Brain microvascular endothelial cell (primary cell): ENCODE measurements around the gene A2ML1.
"Not testable (repeated sequence)": the region's sequence is repeated elsewhere in the genome, so short reads cannot be mapped to it uniquely, and the experiment has no call there.

ENCODE experiments used
- DNase-seq: peaks from one replicate; pipeline ENCODE4 v3.0.0-alpha.2; 2020
- H3K27ac ChIP-seq: fragments of 250-450 bp; sonication (Bioruptor Pico); 2 replicates; pipeline ENCODE4 v1.5.1; 2020; ENCODE audit warnings: mild to moderate bottlenecking, moderate library complexity
- H3K27me3 ChIP-seq: fragments of 250-450 bp; sonication (Bioruptor Pico); replicated peaks from 2 replicates; pipeline ENCODE4 v1.5.1; 2020; ENCODE audit warnings: mild to moderate bottlenecking
- H3K36me3 ChIP-seq: fragments of 250-450 bp; sonication (Bioruptor Pico); replicated peaks from 2 replicates; pipeline ENCODE4 v1.5.1; 2020; ENCODE audit warnings: mild to moderate bottlenecking
- H3K4me3 ChIP-seq: 2 replicates; pipeline ENCODE4 v1.5.1; 2011; ENCODE audit warnings: low read depth, mild to moderate bottlenecking, control low read depth, low read length, moderate library complexity
- in situ Hi-C: cut with HindIII; loops from 2 replicates; pipeline ENCODE4 v1.10.0; 2017; ENCODE audit warnings: low sequenced_read_pairs, low pct_ligation_motif_present
- TF ChIP-seq, protein P1 (sequence below): IDR thresholded peaks from 2 replicates; pipeline ENCODE4 v1.5.1; 2011; ENCODE audit warnings: low read depth, mild to moderate bottlenecking, moderate library complexity, low read length, control low read depth, inconsistent platforms; ENCODE audit errors: missing control alignments

The A2ML1 gene

DNA sequence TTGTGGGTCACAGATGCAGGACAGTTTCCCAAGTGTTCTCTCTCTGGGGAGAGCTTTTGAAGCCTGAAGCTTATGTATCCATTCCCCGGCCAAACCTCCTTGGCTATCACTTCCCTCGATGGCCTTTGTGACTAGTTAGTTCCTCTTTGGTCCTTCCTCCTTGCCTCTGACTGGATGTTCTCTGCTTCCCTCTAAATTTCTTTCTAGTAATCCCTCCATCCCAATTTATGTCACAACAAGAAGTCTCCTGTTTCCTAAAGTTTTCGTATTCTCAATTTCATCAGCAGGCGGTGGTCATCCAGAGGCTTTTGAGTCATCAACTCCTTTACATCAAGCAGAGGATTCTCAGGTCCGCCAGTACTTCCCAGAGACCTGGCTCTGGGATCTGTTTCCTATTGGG, 27.5 kb downstream of the A2ML1 start:
- H3K27ac ChIP-seq = no peak overlapping the region
- no peak overlapping the region for H3K4me3 ChIP-seq
- TF ChIP-seq, protein P1, sequence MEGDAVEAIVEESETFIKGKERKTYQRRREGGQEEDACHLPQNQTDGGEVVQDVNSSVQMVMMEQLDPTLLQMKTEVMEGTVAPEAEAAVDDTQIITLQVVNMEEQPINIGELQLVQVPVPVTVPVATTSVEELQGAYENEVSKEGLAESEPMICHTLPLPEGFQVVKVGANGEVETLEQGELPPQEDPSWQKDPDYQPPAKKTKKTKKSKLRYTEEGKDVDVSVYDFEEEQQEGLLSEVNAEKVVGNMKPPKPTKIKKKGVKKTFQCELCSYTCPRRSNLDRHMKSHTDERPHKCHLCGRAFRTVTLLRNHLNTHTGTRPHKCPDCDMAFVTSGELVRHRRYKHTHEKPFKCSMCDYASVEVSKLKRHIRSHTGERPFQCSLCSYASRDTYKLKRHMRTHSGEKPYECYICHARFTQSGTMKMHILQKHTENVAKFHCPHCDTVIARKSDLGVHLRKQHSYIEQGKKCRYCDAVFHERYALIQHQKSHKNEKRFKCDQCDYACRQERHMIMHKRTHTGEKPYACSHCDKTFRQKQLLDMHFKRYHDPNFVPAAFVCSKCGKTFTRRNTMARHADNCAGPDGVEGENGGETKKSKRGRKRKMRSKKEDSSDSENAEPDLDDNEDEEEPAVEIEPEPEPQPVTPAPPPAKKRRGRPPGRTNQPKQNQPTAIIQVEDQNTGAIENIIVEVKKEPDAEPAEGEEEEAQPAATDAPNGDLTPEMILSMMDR = no peak
- no peak for DNase-seq
- no peaks in the 10 kb centered on the region for H3K27me3 ChIP-seq
- in situ Hi-C loops = no loop called here
- no peaks in the 10 kb centered on the region for H3K36me3 ChIP-seq

DNA sequence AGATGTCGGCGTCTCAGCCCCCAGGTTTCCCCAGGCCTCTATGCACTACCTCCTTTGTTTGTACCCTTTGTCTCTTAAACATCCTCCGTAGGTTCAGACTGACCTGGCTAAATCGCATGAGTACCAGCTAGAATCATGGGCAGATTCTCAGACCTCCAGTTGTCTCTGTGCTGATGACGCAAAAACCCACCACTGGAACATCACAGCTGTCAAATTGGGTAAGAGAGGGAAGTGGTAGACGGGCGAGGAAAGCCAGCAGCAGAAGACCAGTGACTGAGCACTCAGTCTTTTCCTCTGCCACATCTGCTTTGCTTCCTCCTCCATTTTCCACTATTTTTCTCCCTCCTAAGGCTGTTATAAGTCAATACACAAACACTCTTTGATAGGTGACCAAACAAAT, 29.7 kb downstream of the A2ML1 start:
- no peaks in the 10 kb centered on the region for H3K36me3 ChIP-seq
- no peaks in the 10 kb centered on the region for H3K27me3 ChIP-seq
- no peak overlapping the region for H3K4me3 ChIP-seq
- H3K27ac ChIP-seq = no peak overlapping the region
- no peak for DNase-seq
- in situ Hi-C loops = no loop called here
- TF ChIP-seq, protein P1 = no peak

DNA sequence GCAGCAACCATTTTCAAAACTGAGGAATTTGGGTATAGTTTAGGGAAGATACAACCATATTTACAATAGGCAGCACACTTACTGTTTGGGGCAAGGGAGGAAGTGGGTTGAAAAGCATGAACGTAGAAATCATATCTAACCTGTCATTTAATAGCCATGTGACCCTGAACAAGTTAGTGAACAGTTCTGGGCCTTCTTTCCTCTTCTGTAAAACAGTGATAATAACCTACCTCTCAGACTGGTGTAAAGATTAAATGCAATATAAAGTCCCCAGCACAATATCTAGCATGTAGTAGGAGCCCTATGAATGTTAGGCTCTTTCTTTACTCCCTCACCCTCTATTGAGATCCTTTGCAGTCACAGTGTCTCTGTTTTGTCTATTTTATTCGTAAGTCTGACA, 33.5 kb downstream of the A2ML1 start:
- in situ Hi-C loops = no loop called here
- H3K27me3 ChIP-seq = no peaks in the 10 kb centered on the region
- H3K36me3 ChIP-seq = no peaks in the 10 kb centered on the region
- DNase-seq = no peak
- no peak overlapping the region for H3K27ac ChIP-seq
- TF ChIP-seq, protein P1 = no peak
- no peak overlapping the region for H3K4me3 ChIP-seq

DNA sequence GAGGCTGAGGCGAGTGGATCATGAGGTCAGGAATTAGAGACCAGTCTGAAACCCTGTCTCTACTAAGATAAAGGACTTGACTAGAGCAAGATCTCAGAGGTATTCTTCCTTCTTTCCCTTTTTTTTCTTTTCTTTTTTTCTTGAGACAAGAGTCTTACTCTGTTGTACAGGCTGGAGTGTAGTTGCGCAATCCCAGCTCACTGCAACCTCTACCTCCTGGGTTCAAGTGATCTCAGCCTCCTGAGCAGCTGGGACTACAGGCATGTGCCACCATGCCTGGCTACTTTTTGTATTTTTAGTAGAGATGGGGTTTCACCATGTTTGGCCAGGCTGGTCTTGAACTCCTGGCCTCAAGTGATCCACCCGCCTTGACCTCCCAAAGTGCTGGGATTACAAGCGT, 37.0 kb downstream of the A2ML1 start:
- H3K27me3 ChIP-seq, H3K36me3 ChIP-seq, H3K4me3 ChIP-seq, DNase-seq, in situ Hi-C loops, H3K27ac ChIP-seq: not testable (repeated sequence)

DNA sequence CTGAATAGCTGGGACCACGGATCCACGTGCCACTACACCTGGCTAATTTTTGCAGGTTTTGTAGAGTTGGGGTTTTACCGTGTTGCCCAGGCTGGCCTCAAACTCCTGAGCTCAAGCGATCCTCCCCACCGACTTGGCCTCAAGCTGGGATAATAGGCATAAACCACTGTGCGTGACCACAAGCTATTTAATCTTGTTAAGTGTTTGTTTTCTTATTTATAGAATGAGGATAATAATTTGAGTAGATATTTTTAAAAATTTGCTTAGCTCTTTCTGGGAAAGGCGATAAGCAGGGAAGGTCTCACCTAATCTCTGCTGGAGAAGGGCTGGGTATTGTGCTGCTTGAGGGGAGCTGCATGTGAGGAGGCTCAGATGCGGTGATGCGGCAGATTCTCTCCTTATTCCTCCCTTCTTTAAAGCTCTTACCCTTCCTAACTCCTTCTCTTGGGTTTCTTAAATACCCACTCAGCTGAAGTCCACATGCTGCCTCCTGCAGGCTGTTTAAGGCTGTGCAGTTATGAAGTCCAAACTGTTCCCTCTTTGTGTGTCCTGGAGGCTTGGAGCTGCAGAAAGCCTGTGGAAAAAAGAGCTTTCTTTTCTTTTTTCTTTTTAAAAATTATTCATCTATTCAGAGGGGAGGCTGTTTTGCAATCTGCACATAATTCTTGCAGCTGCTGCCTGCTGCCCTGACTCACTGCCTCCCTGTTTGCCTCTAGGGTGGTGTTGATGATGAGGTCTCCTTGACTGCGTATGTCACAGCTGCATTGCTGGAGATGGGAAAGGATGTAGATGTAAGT, 37.9 kb downstream of the A2ML1 start:
- peak; percentile 15 for DNase-seq
- H3K4me3 ChIP-seq = no peak overlapping the region
- in situ Hi-C loops = no loop called here

DNA sequence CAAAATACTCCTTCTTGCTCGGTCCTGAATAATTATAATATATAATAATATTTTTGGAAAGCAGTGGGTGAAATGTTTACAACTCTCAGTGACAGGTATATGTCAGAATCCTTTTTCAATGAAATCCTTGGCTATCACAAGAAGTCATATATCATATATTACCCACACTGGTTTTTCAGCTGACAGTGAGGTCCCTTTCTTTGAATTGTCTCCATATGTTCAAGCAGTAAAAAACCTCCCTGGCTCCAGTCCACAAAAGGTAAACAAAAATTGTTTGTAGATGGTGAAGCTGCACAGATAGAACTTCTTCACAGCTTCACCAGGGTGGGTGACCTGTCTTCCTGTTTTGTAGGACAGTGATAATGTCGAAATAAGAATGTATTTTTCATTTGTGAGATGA, 44.0 kb downstream of the A2ML1 start:
- Histone ChIP-seq H3K27ac (no peak overlapping the region), H3K4me3 (no peak overlapping the region), H3K36me3 (no peaks in the 10 kb centered on the region), H3K27me3 (no peaks in the 10 kb centered on the region)
- TF ChIP-seq, protein P1 = no peak
- no peak for DNase-seq
- in situ Hi-C loops = no loop called here

More for the DNA sequence above, 37.9 kb downstream of the A2ML1 start:
- Histone ChIP-seq H3K27me3 (no peaks in the 10 kb centered on the region), H3K36me3 (no peaks in the 10 kb centered on the region), H3K27ac (no peak overlapping the region)
- TF ChIP-seq, protein P1 = peak; percentile 52
